GM19025 (cell line): Measurements from ENCODE around the gene RAD18.

ENCODE experiments used
- ATAC-seq: cut with Tn5 transposase; IDR thresholded peaks from one replicate; pipeline ENCODE4 v1.9.1; 2021; ENCODE audit warnings: mild to moderate bottlenecking, low read depth, moderate library complexity; ENCODE audit not compliant: unreplicated experiment

Gene RAD18

DNA sequence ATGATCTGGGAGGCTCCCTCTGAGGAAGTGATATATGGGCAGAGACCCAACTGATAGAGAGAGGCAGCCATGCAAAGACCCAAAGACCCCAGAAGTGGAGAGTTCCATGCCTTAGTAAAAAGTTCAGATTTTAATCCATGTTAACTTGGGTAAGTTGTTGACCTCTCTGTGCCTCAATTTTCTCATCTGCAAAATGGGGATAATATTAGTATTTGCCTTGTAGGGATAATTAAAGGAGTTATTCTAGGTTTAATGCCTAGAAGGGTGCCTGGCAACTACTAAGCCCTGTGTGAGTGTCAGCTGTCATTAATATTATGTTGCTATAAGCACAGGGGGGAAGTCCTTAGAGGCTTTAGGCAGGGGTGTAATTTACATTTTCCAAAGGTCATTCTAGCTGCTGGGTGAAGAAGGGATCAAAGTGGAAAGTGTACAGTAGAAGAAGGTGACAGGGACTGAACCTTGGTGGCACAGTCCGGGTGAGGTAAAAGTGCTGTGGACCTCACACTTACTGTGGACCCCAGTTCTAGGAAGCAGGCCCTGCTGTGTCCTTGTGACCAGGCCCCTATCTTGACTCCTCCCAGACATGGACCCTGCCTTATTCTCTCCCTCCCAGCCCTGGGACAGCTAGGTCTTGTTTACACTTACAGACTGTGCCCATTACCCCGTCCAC, 3.0 kb upstream of the RAD18 start:
- no peak for ATAC-seq

DNA sequence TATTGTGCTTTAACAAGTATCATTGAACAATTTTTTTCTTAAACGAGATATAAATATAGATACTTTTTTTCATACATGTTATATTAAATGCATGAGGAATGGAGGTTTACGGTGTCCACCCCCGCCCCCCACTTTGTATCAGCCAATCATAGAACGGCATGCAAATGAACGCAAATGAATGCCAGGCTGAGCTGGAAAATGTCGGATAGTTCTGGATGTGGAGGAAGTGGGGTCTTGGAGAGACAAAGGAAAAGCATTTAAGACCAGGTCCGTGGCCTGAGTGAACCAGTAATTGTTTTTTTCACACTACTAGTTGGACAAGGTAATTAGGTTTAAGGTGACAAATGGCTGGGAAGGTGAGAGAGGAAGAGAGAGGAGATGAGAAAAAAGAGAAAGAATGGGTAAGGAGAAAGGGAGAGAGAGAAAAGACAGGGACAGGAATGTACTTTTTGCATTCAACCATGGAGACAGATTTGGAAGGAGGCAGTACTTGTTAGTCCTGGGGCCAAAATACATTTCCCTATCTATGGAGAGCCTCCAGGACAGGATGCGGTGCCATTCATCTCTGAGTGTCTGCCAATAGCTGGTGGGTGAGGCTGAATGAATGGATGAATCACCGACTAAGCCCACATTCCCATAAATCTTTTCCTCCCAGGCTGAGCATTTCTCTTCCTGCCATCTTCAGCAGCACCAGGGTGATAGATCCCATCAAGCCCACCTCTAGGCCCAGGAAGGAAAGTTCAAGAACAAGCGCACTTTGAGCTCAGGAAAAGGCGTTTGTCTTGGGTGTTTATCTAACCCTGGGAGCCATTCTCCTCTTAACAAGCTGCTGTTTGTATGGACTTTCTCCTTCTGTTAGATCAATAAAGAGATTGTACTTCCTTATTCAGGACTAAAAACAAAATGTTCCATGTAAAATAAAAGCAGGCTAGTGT, 1.4 kb upstream of the RAD18 start:
- ATAC-seq: no peak

DNA sequence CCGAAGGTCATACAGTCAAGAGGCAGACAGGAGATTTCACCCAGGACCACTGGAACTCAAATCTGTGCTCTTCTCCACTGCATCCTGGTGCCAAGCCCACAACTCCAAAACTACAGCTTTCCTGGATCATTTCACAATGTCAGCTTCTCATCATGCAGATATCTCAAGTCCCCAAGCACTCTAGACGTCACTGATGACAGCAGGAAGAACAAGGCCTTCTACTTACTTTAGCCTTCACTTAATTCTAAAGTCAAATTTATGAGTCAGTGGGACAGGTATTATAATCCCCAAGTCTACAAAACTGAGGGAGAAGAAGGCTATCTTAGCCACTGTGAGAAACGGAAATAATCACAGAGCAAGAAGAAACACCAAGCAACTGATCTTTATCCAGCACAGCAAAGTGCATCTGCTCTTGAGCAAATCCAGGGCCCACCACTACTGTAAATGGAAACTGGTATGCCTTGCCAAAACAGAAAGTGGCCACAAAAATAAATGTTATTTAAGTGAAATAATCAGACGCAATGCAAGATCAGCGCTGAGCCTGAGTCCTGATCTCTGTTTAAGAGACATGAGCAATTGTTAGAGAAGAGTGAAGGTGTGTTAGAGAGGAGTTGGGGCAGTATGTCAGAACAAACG, 928 bp downstream of the RAD18 start:
- ATAC-seq: no peak

DNA sequence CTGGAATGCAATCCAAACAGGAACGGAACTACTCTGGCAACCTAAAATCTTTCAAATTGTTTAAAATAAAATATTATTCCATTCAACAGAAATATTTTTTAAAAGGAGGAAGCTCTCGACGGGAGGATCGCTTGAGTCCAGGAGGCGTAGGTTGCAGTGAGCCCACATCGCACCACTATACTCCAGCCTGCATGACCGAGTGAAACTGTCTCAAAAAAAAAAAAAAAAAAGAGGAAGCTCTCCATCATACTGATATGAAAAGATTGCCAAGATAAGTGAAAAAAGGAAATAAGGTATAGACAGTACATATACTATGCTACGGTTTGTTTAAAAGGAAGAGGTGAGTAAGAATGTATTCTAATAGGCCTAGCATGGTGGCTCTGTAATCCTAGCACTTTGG, 3.6 kb downstream of the RAD18 start:
- no peak for ATAC-seq

DNA sequence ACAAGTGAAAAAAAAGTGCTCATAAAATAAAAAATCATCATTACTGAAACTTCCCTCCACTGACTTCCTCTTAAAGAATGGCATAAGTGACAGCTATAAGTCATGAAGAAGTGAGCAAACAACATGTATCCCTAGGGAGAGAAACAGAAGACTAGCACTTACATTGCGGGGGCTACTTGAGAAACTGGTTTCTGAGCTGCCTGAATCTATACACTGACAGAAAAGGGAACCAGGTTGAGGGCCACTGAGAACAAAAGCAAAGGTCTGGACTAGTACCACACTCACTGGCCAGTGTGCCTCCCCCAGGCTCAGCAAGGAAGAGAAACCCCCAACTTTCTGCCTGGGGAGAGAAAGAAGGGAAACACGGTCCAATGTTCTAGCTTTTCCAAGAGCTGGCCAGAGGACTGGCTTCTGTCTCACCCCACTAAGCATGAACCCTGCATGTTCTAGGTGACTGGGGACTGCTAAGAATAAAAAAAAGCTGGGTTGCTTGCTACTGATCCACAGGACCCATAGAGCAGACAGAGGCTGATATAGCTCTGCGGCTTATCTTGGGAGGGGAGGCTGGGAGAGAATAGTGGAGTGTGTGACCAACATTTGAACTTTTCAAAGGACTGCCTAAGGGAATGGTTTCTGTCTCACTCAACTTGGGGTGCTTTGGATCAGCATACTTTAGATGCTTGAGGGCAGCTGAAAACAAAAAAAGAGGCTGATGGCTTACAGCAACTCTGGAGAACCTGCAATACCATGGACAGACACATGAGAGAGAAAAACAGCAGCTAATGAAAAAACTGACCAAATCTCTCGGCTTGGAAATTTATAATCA, 8.1 kb downstream of the RAD18 start:
- ATAC-seq: peak; percentile 78

DNA sequence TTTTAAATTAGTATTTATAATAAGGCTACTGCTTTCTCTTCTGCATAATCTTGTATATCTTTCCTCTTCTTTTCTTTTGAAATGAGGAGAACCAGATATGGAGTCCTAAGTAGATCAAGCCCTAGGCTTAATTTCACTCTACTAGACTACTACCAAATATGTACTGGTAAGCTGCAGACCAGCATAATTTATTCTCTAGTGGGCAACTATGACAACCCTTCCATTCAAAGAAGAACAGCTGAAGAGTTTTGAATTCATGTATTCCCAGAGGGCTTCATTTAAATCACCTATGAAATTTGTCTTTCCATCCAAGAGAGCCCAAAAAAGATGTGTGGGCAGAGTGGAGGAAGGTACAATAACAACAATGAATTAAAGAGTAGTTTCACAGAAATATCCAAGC, 10.0 kb downstream of the RAD18 start:
- ATAC-seq: no peak

DNA sequence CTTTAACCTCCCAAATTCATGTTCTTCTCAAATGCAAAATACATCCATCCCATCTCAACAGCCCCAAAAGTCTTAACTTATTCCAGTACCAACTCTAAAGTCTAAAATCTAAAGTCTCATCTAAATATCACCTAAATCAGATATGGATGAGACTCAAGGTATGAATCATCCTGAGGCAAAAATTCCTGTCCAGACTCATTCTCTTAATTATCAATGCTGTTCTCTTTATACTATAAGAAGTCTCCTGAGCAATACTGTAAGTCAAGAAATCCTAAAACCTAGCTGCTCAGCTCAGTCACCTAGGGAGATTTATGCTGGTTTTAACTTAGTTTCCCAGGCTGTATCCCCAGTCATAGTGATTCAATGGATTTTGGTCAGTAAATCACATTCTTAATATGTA, 11.1 kb downstream of the RAD18 start:
- ATAC-seq: no peak

DNA sequence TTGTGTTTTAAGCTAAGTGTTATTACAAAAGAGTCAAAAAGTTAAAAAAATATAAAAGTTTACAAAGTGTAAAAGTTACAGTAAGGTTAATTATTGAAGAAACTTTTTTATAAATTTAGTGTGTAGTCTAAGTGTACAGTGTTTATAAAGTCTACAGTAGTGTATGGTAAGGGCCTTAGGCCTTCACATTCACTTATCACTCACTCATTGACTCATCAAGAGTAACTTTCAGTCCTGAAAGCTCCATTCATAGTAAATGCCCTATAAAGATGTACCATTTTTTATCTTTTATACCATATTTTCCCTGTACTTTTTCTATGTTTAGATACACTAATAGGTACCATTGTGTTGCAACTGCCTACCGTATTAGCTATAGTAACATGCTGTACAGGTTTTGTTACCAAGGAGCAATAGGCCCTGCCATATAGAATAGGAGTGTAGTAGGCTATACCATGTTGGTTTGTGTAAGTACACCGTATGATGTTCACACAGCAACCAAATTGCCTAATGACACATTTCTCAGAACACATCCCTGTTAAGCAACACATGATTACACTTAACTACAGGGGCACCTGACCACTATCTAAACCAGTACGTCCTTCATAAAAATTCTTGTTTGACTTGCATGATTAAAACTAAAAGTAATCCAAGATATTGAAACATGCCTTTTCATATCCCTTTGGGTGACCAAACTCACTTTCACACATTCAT, 17.2 kb downstream of the RAD18 start:
- no peak for ATAC-seq

DNA sequence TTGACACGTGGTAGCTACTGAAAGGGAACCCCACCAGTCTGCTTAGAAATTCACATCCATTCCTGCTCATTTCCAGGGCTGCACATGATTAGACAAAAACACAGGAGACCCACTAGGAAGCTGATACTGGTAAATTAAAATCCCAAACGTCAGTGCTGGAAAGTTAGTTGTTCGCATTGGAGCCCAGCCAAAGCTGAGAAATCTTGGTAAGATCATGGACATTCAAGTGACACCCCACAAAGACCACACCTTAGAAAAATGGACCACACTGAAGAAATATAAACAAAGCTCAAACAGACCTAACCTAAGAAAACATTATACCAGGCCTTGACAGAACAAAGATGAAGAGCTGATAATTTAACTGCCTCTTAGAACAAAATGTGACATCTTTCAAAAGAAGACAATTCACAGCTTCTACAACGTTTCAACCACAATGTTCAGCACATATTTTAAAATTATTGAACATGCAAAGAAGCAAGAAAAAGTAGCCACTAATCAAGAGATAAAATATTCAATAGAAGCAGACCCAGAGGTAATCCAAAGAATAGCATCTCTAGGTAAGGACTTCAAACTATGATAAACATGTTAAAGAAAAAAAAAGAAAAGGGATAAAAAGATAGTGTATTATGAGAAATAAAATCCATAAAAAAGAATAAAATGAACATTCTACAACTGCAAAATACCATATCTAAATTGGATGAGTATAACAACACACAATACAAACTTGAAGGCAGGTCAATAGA, 20.4 kb downstream of the RAD18 start:
- no peak for ATAC-seq

DNA sequence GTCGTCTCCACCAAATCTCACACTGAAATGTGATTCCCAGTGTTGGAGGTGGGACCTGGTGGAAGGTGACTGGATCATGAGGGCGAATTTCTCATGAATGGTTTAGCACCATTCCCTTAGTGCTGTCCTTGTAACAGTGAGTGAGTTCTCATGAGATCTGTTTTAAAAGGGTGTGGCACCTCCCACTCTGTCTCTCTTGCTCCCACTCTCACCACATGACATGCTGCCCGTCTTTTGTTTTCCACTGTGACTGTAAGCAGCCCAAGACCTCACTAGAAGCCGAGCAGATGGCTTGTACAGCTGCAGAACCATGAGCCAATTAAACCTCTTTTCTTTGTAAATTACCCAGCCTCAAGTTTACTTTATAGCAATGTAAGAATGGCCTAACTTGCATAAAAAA, 21.2 kb downstream of the RAD18 start:
- ATAC-seq: no peak

DNA sequence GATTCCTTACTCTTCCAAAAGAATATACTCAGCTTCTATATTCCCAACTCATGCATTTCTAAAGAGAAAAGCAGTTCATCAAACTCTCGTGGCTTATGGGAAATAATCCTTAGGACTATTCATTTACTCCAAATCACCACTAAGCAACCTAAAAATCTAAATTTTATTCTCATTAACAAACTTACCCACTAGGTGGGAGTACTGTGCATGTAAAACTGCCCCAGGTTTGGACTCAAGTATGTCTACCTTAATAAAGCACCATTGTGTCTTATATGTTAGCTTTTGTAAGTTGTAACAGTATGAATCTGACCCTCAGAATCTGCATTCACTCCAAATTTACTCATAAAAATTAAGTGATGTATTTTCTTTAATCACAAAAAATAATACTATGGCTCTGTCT, 25.3 kb downstream of the RAD18 start:
- no peak for ATAC-seq

DNA sequence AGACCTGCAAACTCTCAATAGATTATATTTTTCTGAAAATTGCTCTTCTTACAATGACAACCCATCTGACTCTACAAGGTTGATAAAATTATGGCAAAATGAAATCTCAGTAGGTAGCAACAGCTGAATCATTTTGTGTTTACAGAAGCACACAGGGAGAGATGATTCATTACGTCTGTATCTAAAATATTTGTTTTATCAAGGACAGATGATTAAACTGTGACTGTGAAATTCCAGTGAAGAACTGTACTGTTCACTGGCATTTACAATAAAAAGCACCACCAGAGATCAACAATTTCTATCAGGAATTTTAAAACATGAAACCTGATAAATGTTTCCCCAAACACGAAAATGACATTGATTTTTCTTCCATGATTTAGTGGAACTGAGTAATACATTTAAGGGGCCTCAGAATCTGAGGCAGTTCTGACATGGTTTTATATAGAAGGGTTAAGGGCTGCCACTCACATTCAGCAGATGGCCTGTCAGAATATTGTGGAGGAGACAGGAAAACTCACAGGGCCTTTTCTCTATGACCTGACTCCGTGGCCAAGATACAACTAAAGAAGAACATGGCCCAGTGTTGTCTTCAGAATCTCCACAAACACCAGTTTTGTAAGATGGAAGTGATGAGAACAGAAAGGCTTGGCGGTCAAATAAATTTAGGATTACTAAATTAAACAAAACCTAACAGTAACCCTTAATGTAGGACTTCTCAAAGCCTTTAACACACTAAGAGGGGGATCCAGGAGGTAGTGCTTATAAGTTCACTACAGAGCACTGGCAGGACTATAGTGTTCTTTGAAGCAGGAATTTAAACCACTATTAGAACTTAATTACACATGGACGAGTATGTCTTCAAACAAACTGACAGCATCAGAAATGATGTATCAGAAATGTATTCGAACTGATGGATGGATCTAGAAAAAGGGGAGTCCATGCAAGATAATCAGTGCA, 25.9 kb downstream of the RAD18 start:
- ATAC-seq: no peak

DNA sequence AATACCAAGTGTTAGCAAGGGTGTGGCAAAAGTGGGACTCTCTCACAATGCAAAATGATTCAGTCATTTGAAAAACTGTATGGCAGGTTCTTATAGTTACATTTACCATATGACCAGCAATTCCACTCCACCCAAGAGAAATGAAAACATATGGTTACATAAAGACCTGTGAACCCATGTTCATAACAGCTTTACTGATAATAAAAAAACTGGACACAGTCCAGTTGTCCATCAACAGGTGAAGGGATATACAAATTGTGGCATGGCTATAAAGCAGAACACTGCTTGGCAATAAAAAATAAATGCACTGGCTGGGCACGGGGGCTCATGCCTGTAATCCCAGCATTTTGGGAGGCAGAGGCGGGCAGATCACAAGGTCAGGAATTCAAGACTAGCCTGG, 30.8 kb downstream of the RAD18 start:
- ATAC-seq: no peak

DNA sequence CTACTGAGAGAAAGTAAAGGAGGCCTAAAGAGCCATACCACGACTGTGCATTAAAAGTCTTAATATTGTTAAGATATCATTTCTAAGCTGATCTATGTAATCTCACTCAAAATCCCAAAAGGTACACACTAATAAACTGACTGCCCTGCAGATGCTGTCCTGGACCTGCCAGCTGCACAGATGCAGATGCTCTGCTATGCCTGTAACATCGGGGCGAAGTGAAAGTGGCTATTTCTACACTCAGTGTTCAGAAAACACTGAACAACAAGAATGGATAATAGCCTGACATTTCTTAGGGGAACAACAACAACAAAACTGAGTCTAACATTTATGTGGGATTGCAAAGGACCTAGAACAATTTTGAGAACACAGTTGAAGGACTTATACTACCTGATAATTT, 31.9 kb downstream of the RAD18 start:
- ATAC-seq: no peak

DNA sequence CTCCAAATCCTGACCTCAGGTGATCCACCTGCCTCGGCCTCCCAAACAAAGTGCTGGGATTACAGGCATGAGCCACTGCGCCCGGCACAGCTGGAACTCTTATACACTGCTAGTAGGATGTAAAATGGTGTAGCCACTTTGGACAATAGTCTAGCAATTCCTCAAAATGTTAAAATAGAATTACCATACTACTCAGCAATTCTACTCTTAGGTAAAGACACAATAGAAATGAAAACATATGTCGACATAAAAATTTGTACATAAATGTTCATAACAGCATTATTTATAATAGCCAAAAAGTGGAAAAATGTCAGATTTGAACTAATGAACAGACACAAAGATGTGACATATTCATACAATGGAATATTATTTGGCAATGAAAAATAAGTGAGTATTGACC, 33.4 kb downstream of the RAD18 start:
- no peak for ATAC-seq

DNA sequence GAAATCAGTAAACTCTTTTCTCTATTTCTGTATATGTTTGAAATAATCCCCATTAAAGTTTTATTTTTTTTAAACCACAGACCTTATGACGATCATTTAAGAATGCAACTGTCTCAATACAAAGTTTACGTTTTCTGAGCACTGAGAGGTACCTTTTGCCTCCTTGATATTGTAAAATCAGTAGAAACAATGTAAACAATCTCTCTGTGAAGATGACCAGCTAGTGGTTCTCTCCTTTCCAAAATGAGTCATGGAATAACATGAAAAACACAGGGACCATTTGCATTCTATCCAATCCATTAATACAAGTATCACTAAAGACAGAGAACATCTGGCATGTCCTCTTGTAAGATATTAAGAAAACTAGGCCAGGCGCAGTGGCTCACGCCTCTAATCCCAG, 48.8 kb downstream of the RAD18 start:
- ATAC-seq: no peak

DNA sequence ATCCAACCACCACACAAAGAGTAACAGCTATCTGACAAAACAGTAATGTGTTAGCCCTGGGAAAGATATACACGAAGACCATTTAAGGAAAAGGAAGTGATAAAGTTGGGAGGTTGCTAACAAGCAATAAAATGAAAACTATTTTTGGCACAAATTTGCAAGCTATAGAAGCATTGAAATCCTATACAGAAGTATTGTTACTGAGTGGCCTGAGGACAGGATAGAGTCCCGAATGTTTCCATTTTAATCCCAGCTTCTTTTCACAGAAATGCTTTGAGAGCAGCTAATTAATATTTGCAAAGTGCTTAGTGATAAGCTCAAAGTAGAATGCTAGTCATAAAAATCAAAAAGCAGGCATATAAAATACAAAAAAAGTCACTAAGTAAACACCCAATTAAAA, 51.5 kb downstream of the RAD18 start:
- no peak for ATAC-seq

DNA sequence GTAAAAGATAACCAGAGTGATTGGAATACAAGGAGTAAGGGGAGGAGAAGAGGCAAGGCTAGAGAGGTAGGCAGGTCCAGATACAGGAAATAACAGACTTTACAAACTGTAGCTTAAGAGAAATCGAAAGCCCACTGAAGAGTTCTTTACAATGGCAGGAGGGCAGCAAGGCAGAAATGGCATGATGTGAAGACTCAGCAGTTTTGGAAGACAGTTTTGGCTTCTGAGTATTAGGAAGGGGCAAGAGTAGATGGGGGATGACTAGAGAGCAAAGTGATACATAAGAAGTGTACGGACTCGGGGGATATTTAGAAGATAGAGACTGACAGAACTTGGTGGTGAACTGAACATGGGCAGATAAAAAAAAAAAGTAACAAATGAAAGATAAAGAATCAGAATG, 54.1 kb downstream of the RAD18 start:
- no peak for ATAC-seq
